ENCODE measurements around the gene MYH3. TPM values are rescaled to one million over a fixed set of nuclear protein-coding genes. Genes with fewer than 3 reads are reported as not detected.

Gene MYH3
- total RNA-seq, 1 experiment from 2014 or later = 2.9 TPM

- Histone ChIP-seq H3K79me2 (ENCODE audit: insufficient read depth, low read length) (no peaks in the 10 kb centered on the region), H4K8ac (replicated peaks; ENCODE audit: insufficient read length, low read depth, low read length) (no peak overlapping the region), H3K4ac (ENCODE audit: low read depth, low read length) (no peak overlapping the region), H3K9ac (ENCODE audit: extremely low read depth, insufficient read length, low read length) (no peak overlapping the region), H3T11ph (ENCODE audit: low read length) (no peak overlapping the region), H2AFZ (ENCODE audit: low read length) (no peak overlapping the region), H4K91ac (ENCODE audit: insufficient read length, low read depth, low read length) (no peak overlapping the region), H4K20me1 (ENCODE audit: control insufficient read depth, insufficient read depth, insufficient read length) (no peaks in the 10 kb centered on the region), H2BK12ac (ENCODE audit: insufficient read length, low read depth, low read length) (no peak overlapping the region), H2BK15ac (ENCODE audit: low read depth, low read length) (no peak overlapping the region), H2BK120ac (ENCODE audit: low read depth, low read length, poor library complexity, severe bottlenecking) (no peak overlapping the region), H3K18ac (ENCODE audit: insufficient read length, low read depth, low read length) (no peak overlapping the region), H3K27me3 (ENCODE audit: insufficient read depth, low read length) (no peaks in the 10 kb centered on the region), H3K14ac (ENCODE audit: insufficient read depth, low read length) (no peak overlapping the region), H2BK5ac (ENCODE audit: insufficient read length, low read length) (no peak overlapping the region), H3K56ac (ENCODE audit: insufficient read length, low read depth, low read length) (no peak overlapping the region), H3K4me2 (ENCODE audit: insufficient read depth, insufficient read length, low read length) (no peak overlapping the region), H2BK20ac (ENCODE audit: low read depth, low read length, poor library complexity, severe bottlenecking) (no peak overlapping the region), H4K5ac (ENCODE audit: insufficient read length, low read depth, low read length) (no peak overlapping the region), H3K4me1 (ENCODE audit: insufficient read depth, low read length) (no peaks in the 10 kb centered on the region), H3K23ac (ENCODE audit: insufficient read length, low read depth, low read length) (no peak overlapping the region), H2AK5ac (ENCODE audit: insufficient read length, low read length) (no peak overlapping the region), H3K27ac (ENCODE audit: insufficient read length, low read depth, low read length) (no peak overlapping the region), H3K23me2 (ENCODE audit: insufficient read length, low read depth, low read length, poor library complexity, severe bottlenecking) (no peaks in the 10 kb centered on the region), H3K9me3 (ENCODE audit: control insufficient read depth, low read depth, low read length) (no peaks in the 10 kb centered on the region), H3K79me1 (ENCODE audit: insufficient read depth, low read depth, low read length, poor library complexity, severe bottlenecking) (no peaks in the 10 kb centered on the region)
- no peak for DNase-seq
- peaks cover 0 to 3% of the 10 kb centered on the region in 2 experiments; a peak in 2 of 4 replicates for H3K4me1 Mint-ChIP-seq
- TF ChIP-seq CTCF (conservative IDR thresholded peaks at IDR 0.05) = no peak
- no peak overlapping the region for H3K27ac Mint-ChIP-seq
- no peaks in the 10 kb centered on the region for H3K9me3 Mint-ChIP-seq
- H3K4me3 Mint-ChIP-seq = no peak overlapping the region
- H3K36me3 Mint-ChIP-seq (ENCODE audit: insufficient read depth in 1 of 3, low read depth in 3 of 3) = peaks cover 0 to 1% (median 0%) of the 10 kb centered on the region in 3 experiments; a peak in 1 of 7 replicates
- H3K27me3 Mint-ChIP-seq (ENCODE audit: low read depth) = no peaks in the 10 kb centered on the region
- no CpG with 5 or more reads among the region's 9 CpGs for WGBS (ENCODE audit: extremely low coverage, insufficient read length, low lambda C conversion rate)
Measured at GRCh38 chr17:10664571-10664970, 7.5 kb upstream of the MYH3 start.

Measured in H9 (cell line).